ELF-1 (cell line): ENCODE data around the gene INMT.
"Not testable (repeated sequence)": the region's sequence is repeated elsewhere in the genome, so short reads cannot be mapped to it uniquely, and the experiment has no call there.

ENCODE experiments used
- DNase-seq: peaks from one replicate; pipeline ENCODE4 v3.0.0-alpha.2; 2016; ENCODE audit warnings: low read depth, low spot score

INMT gene

DNA sequence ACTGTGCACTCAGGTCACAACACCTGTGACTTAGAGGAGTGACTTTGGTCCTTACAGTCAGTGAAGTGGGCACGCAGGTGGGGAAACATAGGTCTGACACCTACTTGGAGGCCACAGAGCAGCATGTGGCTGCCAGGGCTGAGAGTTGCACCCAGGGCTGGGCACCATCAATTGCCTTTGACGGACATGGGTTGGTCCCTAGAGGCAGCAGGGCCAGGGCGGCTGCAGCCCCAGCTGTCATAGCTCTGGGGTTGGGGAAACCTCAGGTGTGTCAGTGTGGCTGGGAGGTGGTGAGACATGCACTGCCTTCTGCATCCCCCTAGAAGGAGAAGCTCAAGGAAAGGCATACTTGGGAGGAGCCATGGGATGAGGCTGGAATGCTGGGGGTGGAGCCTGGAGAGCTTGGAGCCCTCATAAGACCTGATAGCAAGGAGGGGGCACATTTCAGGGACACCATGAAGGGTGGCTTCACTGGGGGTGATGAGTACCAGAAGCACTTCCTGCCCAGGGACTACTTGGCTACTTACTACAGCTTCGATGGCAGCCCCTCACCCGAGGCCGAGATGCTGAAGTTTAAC lies at the start of gene INMT:
Gene INMT, plus strand, starts transcription at position 440 of the 578 bp plus-strand sequence. Its CDS starts 16 bp downstream, at position 456.
- no peak for DNase-seq

DNA sequence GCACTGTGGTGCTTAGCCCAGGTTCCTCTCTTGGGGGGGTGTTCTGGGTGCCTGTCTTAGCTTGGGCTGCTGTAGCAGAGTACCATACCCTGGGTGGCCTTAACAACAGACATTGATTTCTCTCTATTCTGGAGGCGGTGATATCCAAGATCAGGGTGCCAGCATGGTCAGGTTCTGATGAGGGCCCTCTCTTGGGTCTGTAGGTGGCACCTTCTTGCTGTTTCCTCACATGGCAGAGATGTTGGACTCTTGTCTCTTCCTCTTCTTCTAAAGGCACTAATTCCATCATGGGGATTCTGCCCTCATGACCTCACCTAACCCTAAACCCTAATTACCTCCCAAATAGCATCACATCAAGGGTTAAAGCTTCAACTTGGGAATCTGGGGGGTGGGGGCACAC lies 49.7 kb upstream of the INMT start:
- DNase-seq = no peak

DNA sequence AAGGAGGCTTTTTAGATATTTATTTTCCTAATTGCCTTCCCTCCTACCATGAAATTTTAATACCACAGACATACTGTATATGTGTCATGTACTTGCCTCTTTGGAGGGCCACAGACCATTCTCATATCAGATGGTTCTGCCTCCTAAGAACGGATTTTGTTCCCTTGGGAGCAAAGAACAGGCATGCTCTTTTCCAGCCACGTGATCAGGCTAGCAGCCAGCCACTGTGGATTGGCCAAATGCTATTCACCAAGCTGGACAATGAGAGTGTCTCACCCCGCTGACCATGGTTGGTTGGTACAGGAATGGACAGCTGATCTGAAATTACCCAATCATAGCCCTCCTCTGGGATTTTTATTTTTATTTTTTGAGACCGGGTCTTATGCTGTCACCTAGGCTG lies 48.2 kb upstream of the INMT start:
- no peak for DNase-seq

DNA sequence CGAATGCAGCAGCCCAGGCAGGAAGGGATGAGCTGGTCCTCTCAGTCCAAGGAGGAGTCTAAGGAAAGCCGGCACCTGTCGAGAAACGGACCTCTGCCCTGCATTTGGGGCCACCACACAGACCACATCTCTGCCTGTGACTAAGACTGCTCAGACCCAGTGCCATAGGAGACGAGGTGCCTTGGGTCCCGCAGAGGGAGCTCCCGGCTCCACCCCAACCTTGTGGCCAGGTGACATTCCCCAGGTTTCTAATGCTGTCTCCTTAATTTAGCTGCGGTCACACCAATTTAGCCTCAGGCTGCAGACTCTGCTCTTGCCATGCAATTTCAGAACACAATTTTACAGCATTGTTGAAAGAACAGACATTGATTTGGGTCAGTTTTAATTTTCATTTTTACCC lies 46.9 kb upstream of the INMT start:
- peak; percentile 57 for DNase-seq

DNA sequence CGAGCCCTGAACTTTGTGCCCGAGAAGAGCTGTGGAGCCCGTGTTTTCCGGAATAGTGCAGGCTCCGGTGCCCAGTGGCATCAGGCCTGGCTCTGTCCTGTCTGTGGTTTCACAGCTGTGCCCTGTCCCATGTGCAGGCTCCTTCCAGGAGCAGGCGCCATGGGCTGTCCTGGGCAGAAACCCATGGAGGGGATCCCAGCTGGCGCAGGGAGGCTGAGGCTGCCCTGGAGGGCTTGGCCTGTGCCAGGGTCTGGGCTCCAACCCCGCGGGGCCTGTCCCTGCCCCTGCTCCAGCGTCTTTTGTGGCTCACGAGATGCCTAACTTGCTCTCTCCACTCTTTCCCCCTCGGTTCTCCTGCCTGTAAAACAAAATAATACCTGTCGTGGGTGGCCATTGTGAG lies 46.3 kb upstream of the INMT start:
- no peak for DNase-seq

DNA sequence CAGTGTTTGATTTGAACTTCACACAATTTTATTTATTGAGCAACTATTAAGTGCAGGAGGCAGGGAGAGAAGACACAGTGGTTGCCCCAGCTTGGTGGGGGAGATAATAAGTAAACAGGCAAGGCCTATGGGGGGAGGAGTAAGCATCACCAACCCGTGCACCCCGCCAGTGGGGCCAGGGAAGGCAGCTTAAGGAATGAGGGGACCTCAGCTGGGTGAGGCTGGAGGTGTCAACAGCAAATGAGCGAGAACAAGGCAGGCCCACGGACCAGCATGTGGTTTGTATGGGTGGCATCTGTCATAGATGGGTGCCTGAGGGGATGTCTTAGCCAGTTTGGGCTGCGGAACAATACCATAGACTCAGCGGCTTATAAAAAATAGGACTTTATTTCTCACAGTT lies 45.6 kb upstream of the INMT start:
- no peak for DNase-seq

DNA sequence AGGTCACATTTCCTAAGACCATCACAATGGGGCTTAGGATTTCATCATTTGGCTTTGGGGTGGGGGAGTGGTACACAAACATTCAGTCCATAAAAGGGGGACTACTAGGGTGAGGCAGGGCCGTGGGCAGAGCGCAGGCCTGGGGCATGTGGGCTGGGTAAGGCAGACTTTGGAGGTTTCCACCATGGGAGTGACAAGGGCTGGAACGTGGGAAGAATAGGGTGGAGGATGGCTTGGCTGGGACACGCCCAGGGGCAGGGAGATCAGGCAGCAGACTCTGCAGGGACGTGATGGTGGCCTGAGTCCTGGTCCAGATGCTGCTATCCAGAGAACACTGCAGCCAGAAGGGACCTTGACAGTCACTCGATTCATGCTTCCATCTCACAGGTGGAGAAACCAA lies 45.0 kb upstream of the INMT start:
- DNase-seq = no peak

DNA sequence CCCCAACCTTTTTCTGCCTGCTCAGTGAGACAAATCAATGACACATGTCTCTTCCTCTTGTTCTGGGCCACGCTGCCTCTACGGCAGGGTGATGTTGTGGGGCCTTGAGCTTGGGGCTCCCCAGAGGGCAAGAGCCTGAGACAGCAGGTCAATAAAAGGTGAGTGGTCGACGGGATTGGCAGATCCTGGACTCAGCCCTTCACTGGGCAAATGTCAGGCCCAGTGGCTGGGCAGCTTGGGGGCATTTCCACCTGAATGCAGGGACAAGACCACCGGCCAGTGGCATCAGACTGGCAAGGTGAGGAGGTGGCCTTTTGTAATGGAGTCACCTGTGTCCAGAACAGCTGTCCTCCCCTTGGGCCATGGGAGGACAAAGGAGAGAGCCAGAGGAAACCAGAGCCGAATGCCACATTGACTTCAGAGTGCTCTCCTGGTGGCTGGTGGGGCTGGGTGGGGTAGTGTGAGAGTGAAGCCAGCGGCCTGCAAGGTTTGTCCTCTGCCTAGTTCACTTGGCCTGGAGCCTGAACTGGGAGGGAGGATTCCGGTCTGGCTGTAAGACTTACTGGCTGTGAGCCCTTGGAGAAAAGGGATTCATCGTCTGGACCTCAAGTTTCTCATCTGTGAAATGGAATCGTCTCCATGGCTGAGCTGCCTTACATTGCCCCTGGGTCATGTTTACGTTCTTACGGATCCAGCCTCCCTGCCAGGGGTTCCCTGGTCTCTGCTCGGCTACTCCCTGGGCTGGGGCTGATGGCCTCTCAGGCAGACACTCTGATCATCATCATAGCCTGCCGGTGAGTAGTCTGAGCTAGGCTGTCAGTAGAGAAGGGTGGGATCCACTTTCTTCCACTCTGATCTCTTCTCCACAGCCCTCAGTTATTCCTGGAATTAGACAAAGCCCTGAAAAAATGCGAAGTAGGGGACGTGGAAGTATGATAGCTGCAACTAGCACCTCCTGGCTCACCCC lies 44.3 kb upstream of the INMT start:
- DNase-seq = no peak

DNA sequence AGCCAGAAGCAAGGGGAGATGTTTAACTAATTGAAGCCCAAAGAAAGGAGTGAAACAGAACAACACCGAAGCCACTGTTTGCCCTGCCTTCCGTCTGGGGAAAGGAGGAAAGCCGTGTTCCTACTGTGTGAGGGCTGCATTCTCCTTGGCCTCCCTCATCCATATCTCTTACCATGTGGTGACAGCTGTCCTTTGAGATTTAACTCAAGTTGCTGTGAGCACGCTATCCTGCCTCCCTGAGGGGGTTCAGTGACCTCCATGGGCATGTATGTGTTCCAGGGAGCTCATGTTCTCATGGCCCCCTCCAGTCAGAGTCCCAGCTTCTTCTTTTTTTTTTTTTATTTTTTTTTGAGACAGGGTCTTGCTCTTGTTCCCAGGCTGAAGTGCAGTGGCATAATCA lies 43.5 kb upstream of the INMT start:
- no peak for DNase-seq

DNA sequence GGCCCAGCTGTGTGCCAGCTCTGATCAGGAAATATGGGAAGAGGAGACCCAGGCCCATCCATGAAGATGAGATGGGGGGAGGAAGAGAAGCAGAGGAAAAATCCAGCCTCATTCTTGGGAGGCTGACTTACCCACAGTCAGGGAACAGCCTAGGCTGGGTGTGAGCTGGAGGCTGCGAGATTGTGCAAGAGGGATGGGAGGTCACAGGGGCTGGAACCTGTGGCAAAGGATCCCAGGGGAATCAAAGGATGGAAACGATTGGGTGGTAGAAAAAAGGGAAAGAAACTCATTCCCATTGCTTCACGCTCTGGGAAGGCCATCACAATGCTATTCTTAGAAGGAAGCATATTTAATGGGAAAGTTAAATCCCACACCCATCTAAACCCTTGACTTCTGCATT lies 43.0 kb upstream of the INMT start:
- no peak for DNase-seq

DNA sequence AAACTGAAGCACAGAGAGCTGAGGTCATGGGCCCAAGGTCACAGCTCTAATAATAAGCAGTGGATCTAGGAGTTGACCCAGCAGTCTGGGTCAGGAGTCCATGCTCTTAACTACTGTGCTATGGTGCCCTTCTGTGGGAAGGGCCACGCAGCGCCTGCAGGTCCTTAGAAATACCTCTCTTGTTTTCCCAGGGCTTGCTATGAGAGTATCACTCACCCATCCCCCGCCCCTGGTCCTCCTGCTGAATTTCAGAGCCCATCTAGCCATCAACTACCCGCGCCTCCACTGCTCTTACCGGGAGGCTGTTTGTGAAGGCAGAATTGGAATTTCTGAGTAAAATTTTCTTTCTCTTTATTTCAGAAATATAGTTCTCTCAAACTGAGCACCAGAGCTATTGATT lies 42.4 kb upstream of the INMT start:
- DNase-seq = peak; percentile 39

DNA sequence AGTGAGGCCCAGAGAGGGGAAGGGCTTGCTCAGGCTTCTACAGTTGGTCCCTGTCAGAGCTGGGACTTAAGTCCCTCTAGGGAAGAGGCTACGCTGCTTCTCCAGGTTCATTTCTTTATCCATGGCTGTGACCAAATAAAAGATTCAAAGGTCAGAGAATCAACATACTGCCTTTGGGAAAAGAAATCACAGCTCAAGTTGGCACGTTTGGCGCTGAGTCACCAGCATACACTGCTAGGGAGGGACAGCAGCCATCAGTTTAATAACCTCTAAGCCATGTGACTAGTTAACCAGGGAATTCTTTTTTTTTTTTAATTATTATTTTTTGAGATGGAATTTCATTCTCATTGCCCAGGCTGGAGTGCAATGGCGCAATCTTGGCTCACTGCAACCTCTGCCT lies 41.3 kb upstream of the INMT start:
- no peak for DNase-seq

DNA sequence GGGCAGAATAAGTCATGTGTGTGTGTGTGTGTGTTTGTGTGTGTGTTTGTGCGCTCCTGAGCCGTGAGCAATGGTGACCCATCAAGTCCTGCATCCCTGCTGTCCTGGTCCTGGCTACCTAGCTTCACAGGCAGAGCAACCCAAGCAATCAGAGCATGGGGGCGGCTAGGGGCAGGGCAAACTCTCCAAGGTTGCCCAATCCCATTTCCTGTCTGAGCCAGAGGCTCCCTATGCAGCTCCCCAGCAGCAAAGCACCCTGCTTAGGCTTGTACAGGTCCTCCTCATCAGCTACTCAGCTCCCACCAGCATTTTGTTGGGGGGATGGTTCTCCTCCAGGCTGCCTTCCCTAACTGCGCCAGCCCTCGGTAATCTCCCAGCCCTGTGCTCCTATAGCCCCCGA lies 38.5 kb upstream of the INMT start:
- DNase-seq = no peak

DNA sequence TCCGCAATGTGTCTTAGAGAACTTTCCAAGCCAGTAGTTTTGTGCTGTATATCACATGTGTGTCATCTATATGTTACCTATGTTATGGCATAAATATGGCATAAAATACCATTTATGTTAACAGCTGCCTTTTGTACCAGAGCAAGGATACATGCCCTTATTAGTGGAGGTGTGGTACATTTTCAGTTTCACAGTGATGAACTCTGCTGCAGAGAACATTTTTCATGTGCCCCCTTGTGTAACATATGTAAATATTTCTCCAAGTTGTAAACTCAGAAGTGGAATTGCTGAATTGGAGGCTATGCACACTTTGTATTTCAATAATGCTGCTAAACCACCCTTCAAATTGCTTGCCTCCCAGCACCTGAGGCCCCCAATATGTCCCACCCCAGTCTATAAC lies 37.8 kb upstream of the INMT start:
- no peak for DNase-seq

DNA sequence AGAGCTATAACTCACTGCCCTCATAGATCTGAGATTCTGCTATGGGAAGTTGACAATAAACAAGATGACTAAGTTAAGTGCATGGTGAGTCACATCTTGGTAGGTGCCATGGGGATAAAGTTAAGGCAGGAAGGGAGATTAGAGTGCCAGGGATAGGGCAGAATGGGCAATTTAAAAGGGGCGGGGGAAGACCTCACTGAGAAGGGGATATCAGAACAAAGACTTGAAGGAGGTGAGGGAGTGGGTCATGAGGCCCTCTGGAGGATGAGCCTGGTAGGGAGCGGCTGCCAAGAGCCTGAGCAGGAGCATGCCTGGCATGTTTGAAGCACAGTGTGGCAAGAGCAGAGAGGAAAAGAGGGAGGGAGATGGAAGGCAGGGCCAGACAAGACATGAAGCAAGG lies 34.8 kb upstream of the INMT start:
- DNase-seq = peak; percentile 66

DNA sequence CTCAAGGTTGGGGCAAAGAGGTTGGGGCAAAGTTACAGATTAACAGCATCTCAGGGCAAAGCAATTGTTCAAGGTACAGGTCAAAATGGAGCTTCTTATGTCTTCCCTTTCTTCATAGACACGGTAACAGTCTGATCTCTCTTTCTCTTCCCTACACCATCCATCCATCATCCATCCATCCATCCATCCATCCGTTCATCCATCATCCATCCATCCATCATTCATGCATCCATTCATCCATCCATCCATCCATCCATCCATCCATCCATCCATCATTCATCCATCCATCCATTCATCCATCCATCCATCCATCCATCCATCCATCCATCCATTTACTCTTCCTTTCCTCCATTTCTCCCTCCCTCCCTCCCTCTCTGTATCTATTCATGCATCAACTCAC lies 32.5 kb upstream of the INMT start:
- DNase-seq = not testable (repeated sequence)

DNA sequence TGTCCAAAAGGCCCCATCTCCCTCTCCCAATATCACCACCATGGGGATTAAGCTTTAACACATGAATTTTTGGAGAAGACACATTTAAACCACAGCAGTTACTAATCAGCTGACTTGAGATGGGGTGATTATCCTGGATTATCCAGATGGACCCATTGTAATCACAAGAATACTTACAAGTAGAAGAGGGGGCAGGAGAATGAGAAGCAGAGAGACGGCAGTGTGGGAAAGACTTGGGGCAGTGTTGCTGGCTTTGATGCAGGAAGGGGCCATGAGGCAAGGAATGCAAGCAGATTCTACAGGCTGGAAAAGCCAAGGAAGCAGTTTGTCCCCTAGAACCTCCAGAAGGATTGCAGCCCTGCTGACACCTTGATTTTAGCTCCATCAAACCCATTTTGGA lies 30.7 kb upstream of the INMT start:
- DNase-seq = no peak

DNA sequence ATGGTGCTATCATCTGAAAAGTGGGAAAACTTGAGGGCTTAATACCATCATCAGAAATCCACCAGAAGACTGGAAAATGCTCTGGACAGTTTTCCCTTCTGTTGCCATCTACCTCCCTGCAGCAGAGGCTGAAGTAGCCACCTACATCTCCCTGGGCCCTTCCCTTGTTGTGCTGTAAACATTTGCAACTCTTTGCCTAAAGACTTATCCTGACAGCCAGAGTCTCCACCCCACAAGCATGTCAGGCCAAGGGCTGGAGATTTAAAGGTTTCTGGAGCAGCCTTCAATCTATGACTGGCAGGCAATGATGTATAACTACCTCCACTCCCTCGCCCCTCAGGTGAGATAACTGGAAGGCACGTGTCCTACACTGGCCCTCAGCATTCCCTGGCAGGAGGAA lies 29.7 kb upstream of the INMT start:
- no peak for DNase-seq

DNA sequence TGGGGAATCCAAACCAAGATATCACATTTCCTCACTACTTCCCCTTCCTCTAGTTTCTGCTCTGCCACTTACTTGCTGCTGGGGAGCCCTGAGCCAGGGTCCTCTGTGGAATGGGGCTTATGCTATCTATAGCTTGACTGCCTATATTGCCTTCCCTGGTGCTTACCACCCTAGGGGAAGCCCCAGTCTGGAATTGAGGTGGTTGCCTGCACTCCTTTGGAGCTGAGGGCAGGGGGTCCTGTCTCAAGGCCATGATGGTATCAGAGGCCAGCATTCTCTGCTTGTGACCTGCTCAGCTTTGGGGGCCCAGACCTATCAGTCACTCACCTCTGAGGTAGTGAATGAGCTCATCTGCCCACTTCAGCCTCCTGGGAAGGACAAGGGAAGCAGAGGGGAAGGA lies 29.3 kb upstream of the INMT start:
- no peak for DNase-seq

DNA sequence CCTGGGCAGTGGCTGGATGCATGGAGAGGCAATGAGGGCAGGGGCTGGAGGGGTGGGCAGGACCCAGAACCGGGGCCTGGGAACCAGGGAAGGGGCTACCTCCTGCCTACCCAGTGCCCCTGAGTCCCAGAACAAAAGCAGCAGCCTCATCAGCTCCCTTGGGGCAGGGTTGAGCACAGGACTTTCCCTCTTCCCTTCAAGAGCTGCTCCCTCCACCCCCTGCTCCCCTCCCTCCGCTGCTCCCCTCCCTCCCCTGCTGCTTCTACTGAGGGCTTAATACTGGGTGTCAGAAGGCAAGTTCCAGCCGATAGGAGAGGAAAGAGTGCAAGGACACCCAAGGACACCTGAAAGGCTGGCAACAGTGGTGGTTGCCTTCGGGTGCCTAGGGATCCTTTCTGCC lies 28.2 kb upstream of the INMT start:
- DNase-seq = no peak

DNA sequence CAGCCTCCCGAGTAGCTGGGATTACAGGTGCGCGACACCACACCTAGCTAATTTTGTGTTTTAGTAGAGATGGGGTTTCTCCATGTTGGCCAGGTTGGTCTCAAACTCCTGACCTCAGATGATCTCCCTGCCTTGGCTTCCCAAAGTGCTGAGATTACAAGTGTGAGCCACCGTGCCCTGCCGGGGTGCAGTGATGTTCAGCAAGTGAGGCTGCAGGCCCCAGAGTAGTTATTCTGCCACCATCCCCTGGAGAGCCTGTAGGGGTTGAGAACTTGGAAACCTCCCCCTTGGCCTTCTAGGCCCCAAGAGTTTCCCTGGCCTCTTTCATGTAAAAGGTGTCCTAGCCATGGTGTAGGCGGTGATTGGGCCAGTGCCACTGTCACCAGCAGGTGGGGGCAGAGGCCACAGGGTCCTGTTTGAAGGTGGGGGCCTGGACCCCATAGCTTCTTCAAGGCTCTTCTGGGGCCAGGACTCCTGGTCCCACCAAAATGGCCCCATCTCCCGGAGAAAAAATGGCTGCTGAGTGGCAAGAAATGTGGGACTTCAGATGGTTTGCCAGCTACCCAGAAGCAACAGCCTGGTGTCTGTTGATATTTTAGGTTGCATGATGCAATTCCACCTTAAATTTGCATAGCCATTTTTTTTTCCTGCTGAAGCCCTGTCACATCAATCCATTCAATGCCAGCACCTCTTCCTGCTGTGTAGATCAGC lies 25.5 kb upstream of the INMT start:
- DNase-seq = no peak

DNA sequence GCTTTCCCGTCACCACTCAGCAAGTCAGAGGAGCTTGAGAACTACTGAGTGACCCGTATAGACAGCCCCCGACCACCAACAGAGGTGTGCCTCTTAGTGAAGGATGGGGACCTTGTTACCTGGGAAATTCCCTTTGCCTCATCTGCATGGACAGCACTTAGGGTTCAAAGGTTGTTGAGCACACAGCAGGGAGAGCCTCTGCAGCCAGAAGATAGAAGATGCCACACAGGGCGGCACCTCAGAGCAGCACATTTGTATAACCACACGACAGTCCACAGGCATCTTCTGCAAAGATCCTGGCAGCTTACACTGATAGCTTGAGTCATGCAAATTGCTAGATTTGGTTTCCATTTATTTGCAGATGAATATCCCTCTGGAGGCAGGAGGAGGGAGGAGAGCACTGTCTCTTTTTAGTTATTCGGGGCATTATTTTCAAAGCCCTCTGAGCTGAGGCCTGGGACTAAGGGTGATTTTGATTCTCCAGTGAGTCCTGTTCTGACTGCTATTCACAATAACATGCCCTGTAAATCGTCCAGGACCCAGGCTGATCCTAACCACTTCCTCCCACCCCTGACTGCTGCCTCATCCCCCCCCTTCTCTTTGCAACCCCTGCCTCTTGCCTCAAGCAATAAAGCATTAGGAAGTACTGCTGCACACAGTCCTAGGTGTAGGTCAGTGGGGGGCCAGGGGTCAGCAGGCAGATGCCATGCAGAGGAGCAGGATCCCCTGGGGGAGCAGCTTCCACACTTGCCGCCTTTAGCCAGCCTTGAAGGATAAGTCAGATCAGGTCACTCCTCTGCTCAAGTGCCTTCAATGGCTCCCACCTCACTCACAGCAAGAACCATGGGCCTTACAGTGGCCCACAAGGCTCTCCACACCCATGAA lies 24.6 kb upstream of the INMT start:
- no peak for DNase-seq
